T-helper 17 cell (primary cell): ENCODE measurements around the gene SGPP1. TPM values are rescaled to one million over a fixed set of nuclear protein-coding genes. Genes with fewer than 3 reads are reported as not detected.
"Not testable (repeated sequence)": the region's sequence is repeated elsewhere in the genome, so short reads cannot be mapped to it uniquely, and the experiment has no call there.

Experiments used
- ATAC-seq: fragments of 150-1000 bp; cut with Tn5 transposase; 2 replicates; pipeline ENCODE4 v1.10.0; 2021; ENCODE audit warnings: mild to moderate bottlenecking, moderate library complexity
- DNase-seq, 3 donors: peaks; one replicate each; pipeline versions ENCODE4 v3.0.0 to v3.0.0-alpha.2; 2020 to 2021
- H3K9me3 ChIP-seq: one replicate; pipeline ENCODE4 v1.7.0; 2013; ENCODE audit warnings: low read length, mild to moderate bottlenecking; ENCODE audit not compliant: control insufficient read depth, poor library complexity, severe bottlenecking
- H3K27ac Mint-ChIP-seq: one replicate; pipeline ENCODE4 v1.8.0; 2022; ENCODE audit warnings: mild to moderate bottlenecking, moderate library complexity, mixed read lengths
- H3K27me3 Mint-ChIP-seq: one replicate; pipeline ENCODE4 v1.8.0; 2022; ENCODE audit warnings: mixed read lengths
- H3K36me3 Mint-ChIP-seq: one replicate; pipeline ENCODE4 v1.8.0; 2022; ENCODE audit warnings: low read depth, mixed read lengths
- H3K4me1 Mint-ChIP-seq: one replicate; pipeline ENCODE4 v1.8.0; 2022; ENCODE audit warnings: mild to moderate bottlenecking, mixed read lengths
- H3K4me3 Mint-ChIP-seq: one replicate; pipeline ENCODE4 v1.8.0; 2022; ENCODE audit warnings: mild to moderate bottlenecking, moderate library complexity, mixed read lengths
- total RNA-seq, 4 donors: library from RNA in 2 of 4; stranded (reverse) in 2 of 4; gene quantifications; one replicate each; pipeline ENCODE4 v1.2.3 and lab custom pipeline; 2022 to 2026

SGPP1 gene
- total RNA-seq, 2 donors from 2014 or later: 13.6 to 14.2 TPM

DNA sequence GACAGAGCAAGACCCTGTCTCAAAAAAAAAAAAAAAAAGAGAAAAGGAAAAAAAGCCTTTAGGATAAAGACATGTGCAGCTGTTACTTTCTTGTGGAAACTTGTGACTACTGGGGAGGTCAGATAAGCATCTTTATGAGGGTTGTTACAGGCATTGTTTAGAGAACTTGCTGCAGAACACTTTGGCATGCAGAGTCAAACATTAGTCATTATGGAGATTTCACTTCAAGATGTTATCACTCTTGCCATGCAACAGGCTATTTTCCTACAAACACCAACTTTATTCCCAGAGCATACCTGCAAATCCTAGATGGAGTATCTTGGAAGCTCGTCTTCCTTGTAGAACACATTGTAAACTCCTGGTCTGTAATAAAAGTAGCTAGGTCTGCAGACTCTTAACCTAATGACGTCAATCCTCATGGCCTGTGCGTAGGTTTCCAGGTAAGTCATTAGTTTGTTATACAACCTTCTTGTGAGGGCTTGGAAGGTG is 49.9 kb downstream of the SGPP1 start:
- Mint-ChIP-seq H3K4me1 (peaks cover 5% of the 10 kb centered on the region), H3K27ac (no peak overlapping the region), H3K36me3 (peaks cover 5% of the 10 kb centered on the region), H3K4me3 (no peak overlapping the region), H3K27me3 (no peaks in the 10 kb centered on the region)
- H3K9me3 ChIP-seq: no peaks in the 10 kb centered on the region
- DNase-seq (no peak), ATAC-seq (no peak)

- ATAC-seq (no peak), DNase-seq (no peak)
- Mint-ChIP-seq H3K36me3 (peaks cover 5% of the 10 kb centered on the region), H3K27me3 (no peaks in the 10 kb centered on the region), H3K4me1 (peaks cover 5% of the 10 kb centered on the region), H3K4me3 (no peak overlapping the region), H3K27ac (peak overlapping the region; percentile 32)
- no peaks in the 10 kb centered on the region for H3K9me3 ChIP-seq
Observed at GRCh38 chr14:63676615-63677014, 51.2 kb downstream of the SGPP1 start.

- no peak overlapping the region for H3K27ac Mint-ChIP-seq
- H3K4me1 Mint-ChIP-seq: peaks cover 3% of the 10 kb centered on the region
- H3K27me3 Mint-ChIP-seq: no peaks in the 10 kb centered on the region
- DNase-seq (no peak), ATAC-seq (no peak)
- no peak overlapping the region for H3K4me3 Mint-ChIP-seq
- H3K9me3 ChIP-seq: no peaks in the 10 kb centered on the region
- H3K36me3 Mint-ChIP-seq: peaks cover 5% of the 10 kb centered on the region
Observed at GRCh38 chr14:63673886-63674497, 53.9 kb downstream of the SGPP1 start.

GRCh38 chr14:63673255-63673654 is 54.6 kb downstream of the SGPP1 start:
- DNase-seq: no peak
- H3K9me3 ChIP-seq: no peaks in the 10 kb centered on the region
- no peaks in the 10 kb centered on the region for H3K27me3 Mint-ChIP-seq
- H3K4me1 Mint-ChIP-seq: peaks cover 3% of the 10 kb centered on the region
- no peak for ATAC-seq
- H3K36me3 Mint-ChIP-seq: peaks cover 3% of the 10 kb centered on the region
- no peak overlapping the region for H3K4me3 Mint-ChIP-seq
- H3K27ac Mint-ChIP-seq: no peak overlapping the region

DNA sequence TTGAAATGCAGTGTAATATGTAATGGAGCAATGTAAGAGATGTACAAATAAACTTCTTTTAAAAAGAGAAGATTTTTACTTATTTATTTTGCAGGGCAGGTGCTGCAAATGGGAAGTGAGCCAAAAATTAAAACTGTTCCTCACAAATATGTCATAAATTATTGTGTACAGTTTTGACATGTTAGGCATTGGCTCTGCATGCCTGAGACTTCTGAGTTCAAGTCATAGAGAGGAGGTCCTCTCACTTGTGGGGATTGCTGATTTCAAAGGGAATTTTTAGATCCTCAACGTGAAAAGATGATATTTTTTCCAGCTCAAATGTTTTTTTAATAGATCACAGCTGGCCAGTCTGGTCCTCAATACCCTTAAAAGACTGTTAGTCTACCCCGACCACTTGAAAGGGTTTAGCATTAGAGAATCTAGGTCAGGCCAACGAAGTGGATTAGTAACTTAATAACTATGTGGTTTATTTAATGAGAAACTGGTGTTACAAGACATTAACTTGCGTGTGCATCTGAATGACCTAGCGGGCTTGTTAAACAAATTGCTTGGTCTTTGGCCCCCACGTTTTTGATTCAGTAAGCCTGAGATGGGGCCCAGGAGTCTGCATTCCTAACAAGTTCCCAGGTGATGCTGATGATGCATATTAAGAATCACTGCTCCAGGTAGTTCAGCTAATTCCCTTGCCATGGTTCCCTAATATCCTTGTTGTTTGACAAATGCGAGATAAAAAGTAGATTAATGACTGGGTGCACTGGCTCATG is 55.3 kb downstream of the SGPP1 start:
- no peak overlapping the region for H3K27ac Mint-ChIP-seq
- H3K9me3 ChIP-seq: no peaks in the 10 kb centered on the region
- DNase-seq: no peak
- peaks cover 3% of the 10 kb centered on the region for H3K4me1 Mint-ChIP-seq
- no peaks in the 10 kb centered on the region for H3K27me3 Mint-ChIP-seq
- peaks cover 3% of the 10 kb centered on the region for H3K36me3 Mint-ChIP-seq
- H3K4me3 Mint-ChIP-seq: no peak overlapping the region
- no peak for ATAC-seq

DNA sequence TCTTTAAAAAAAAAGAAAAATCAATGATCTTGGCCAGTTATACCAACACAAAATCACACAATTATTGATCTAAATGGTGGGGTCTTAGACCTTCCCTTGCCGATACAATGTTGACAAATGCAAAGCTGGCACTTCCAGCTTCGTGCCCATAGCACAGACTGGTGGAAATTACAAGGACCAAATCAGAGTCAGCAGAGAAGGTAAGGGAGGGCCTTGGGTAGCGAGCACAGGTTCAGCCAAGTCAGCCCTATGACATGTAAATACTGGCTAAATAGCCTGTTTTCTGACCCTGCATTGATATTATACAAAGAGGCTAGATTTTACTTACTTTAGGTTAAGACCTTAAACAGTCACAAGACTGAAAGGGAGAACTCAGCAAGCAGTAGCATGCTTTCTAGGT is 55.9 kb downstream of the SGPP1 start:
- no peaks in the 10 kb centered on the region for H3K9me3 ChIP-seq
- H3K4me3 Mint-ChIP-seq: no peak overlapping the region
- peaks cover 3% of the 10 kb centered on the region for H3K36me3 Mint-ChIP-seq
- no peak overlapping the region for H3K27ac Mint-ChIP-seq
- DNase-seq: no peak
- no peaks in the 10 kb centered on the region for H3K27me3 Mint-ChIP-seq
- ATAC-seq: no peak
- H3K4me1 Mint-ChIP-seq: peaks cover 3% of the 10 kb centered on the region

- no peaks in the 10 kb centered on the region for H3K9me3 ChIP-seq
- Mint-ChIP-seq H3K36me3 (peaks cover 3% of the 10 kb centered on the region), H3K4me3 (no peak overlapping the region), H3K27me3 (no peaks in the 10 kb centered on the region), H3K27ac (no peak overlapping the region), H3K4me1 (peaks cover 3% of the 10 kb centered on the region)
- ATAC-seq (no peak), DNase-seq (no peak)
Observed at GRCh38 chr14:63670692-63671091, 57.2 kb downstream of the SGPP1 start.

- H3K27me3 Mint-ChIP-seq: no peaks in the 10 kb centered on the region
- no peaks in the 10 kb centered on the region for H3K36me3 Mint-ChIP-seq
- no peak overlapping the region for H3K4me3 Mint-ChIP-seq
- no peak for ATAC-seq
- no peak for DNase-seq
- H3K27ac Mint-ChIP-seq: no peak overlapping the region
- H3K9me3 ChIP-seq: no peaks in the 10 kb centered on the region
- no peaks in the 10 kb centered on the region for H3K4me1 Mint-ChIP-seq
Observed at GRCh38 chr14:63666335-63666734, 61.5 kb downstream of the SGPP1 start.

GRCh38 chr14:63663428-63664341 is 64.2 kb downstream of the SGPP1 start:
- ATAC-seq (no peak), DNase-seq (no peak)
- Mint-ChIP-seq H3K36me3 (no peaks in the 10 kb centered on the region), H3K4me1 (no peaks in the 10 kb centered on the region), H3K4me3 (no peak overlapping the region), H3K27me3 (no peaks in the 10 kb centered on the region), H3K27ac (no peak overlapping the region)
- H3K9me3 ChIP-seq: no peaks in the 10 kb centered on the region

GRCh38 chr14:63662776-63663175 is 65.1 kb downstream of the SGPP1 start:
- H3K27ac Mint-ChIP-seq: no peak overlapping the region
- DNase-seq (no peak), ATAC-seq (no peak)
- no peaks in the 10 kb centered on the region for H3K36me3 Mint-ChIP-seq
- H3K4me1 Mint-ChIP-seq: no peaks in the 10 kb centered on the region
- no peaks in the 10 kb centered on the region for H3K9me3 ChIP-seq
- no peaks in the 10 kb centered on the region for H3K27me3 Mint-ChIP-seq
- H3K4me3 Mint-ChIP-seq: no peak overlapping the region

GRCh38 chr14:63661881-63662280 is 66.0 kb downstream of the SGPP1 start:
- H3K9me3 ChIP-seq, H3K4me1 Mint-ChIP-seq, DNase-seq, H3K36me3 Mint-ChIP-seq, H3K27me3 Mint-ChIP-seq, H3K27ac Mint-ChIP-seq, H3K4me3 Mint-ChIP-seq, ATAC-seq: not testable (repeated sequence)

DNA sequence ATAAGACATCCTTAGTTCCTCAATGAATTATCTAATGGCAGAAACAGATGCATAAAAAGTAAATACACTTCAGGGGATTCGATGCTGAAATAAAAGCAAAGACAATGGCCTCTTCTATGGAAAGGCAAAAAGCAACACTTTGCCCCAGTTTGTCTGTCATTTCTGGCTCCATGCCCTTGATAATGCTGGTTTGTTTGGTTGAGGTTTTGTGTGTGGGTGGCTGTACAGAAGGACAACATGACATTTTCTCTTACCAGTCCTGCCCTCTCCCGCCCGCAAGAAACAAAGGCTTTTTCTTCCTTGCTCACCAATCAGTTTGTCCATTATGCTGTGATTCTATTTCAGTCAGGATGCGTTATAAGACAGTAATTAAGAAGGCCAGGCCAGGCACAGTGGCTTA is 68.1 kb downstream of the SGPP1 start:
- Mint-ChIP-seq H3K4me1 (no peaks in the 10 kb centered on the region), H3K27ac (no peak overlapping the region), H3K27me3 (no peaks in the 10 kb centered on the region), H3K4me3 (no peak overlapping the region), H3K36me3 (no peaks in the 10 kb centered on the region)
- DNase-seq: no peak
- H3K9me3 ChIP-seq: no peaks in the 10 kb centered on the region
- ATAC-seq: no peak

GRCh38 chr14:63656194-63656593 is 71.7 kb downstream of the SGPP1 start:
- H3K4me1 Mint-ChIP-seq: peaks cover 6% of the 10 kb centered on the region
- DNase-seq: no peak
- no peak overlapping the region for H3K4me3 Mint-ChIP-seq
- H3K27me3 Mint-ChIP-seq: no peaks in the 10 kb centered on the region
- H3K36me3 Mint-ChIP-seq: no peaks in the 10 kb centered on the region
- peak overlapping the region; percentile 14 for H3K27ac Mint-ChIP-seq
- H3K9me3 ChIP-seq: no peaks in the 10 kb centered on the region
- ATAC-seq: no peak
